ENCODE data around the gene SPRR4.

DNA sequence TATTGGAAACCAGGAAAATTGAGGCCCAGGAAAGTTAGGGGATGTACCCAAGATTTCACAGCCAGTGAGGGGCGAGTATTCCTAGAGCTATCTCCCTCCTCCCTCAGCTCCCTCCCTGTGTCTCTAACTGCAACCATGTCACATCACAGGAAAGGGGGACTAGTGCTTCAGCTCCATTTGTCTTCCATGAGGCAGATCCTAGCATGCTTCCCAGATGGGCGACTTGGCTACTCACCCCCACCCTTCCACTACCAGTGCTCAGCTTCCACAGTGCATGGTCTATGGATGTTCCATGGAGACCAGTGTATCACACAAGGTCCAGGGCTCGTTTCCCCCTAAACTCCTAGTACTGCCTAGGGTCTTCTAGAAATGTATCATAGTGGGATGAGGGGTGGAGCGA lies 4.6 kb upstream of the SPRR4 start:
- no peak for TF ChIP-seq POLR2A (IDR thresholded peaks at IDR 0.05)
- TF ChIP-seq, protein P1, sequence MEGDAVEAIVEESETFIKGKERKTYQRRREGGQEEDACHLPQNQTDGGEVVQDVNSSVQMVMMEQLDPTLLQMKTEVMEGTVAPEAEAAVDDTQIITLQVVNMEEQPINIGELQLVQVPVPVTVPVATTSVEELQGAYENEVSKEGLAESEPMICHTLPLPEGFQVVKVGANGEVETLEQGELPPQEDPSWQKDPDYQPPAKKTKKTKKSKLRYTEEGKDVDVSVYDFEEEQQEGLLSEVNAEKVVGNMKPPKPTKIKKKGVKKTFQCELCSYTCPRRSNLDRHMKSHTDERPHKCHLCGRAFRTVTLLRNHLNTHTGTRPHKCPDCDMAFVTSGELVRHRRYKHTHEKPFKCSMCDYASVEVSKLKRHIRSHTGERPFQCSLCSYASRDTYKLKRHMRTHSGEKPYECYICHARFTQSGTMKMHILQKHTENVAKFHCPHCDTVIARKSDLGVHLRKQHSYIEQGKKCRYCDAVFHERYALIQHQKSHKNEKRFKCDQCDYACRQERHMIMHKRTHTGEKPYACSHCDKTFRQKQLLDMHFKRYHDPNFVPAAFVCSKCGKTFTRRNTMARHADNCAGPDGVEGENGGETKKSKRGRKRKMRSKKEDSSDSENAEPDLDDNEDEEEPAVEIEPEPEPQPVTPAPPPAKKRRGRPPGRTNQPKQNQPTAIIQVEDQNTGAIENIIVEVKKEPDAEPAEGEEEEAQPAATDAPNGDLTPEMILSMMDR (IDR thresholded peaks at IDR 0.05): no peak

Data from testis (tissue), 2 donors.